Stimulated activated naive B cell treated with anti-CD40 and anti-IgM and Interleukin-4, amounts not matched to agents 10 μg/mL and 1 μg/mL and 100 μg/mL, for 72 hours (primary cell): ENCODE data around the gene RASGEF1C.
"Not testable (repeated sequence)": the region's sequence is repeated elsewhere in the genome, so short reads cannot be mapped to it uniquely, and the experiment has no call there.

Source experiments
- ATAC-seq, 2 donors: fragments of 150-1000 bp; cut with Tn5 transposase; replicated peaks; 2 replicates each; pipeline ENCODE4 v1.10.0; 2021; ENCODE audit warnings: moderate library complexity in 1 of 2
- DNase-seq: peaks from one replicate; pipeline ENCODE4 v3.0.0; 2021
- H3K27ac Mint-ChIP-seq: one replicate; pipeline ENCODE4 v1.8.0; 2022; ENCODE audit warnings: mild to moderate bottlenecking, mixed read lengths
- H3K27me3 Mint-ChIP-seq, 2 donors: one replicate each; pipeline ENCODE4 v1.8.0; 2022; ENCODE audit warnings: mixed read lengths in 2 of 2
- H3K36me3 Mint-ChIP-seq, 2 donors: one replicate each; pipeline ENCODE4 v1.8.0; 2022; ENCODE audit warnings: mixed read lengths in 2 of 2, mild to moderate bottlenecking in 1 of 2
- H3K4me1 Mint-ChIP-seq, 2 donors: one replicate each; pipeline ENCODE4 v1.8.0; 2022; ENCODE audit warnings: mixed read lengths in 2 of 2, mild to moderate bottlenecking in 1 of 2
- H3K4me3 Mint-ChIP-seq, 2 donors: one replicate each; pipeline ENCODE4 v1.8.0; 2022; ENCODE audit warnings: mild to moderate bottlenecking in 2 of 2, mixed read lengths in 2 of 2, moderate library complexity in 1 of 2
- H3K9me3 Mint-ChIP-seq, 2 donors: one replicate each; pipeline ENCODE4 v1.8.0; 2022; ENCODE audit warnings: mixed read lengths in 2 of 2, mild to moderate bottlenecking in 1 of 2

Gene RASGEF1C

GRCh38 chr5:180126156-180126555, 82.9 kb downstream of the RASGEF1C start:
- not testable (repeated sequence) for DNase-seq, H3K36me3 Mint-ChIP-seq, H3K9me3 Mint-ChIP-seq, H3K4me3 Mint-ChIP-seq, ATAC-seq, H3K27ac Mint-ChIP-seq, H3K4me1 Mint-ChIP-seq
- peaks cover 6 to 16% of the 10 kb centered on the region in 2 donors for H3K27me3 Mint-ChIP-seq

GRCh38 chr5:180124662-180125061, 84.3 kb downstream of the RASGEF1C start:
- peaks cover 6 to 16% of the 10 kb centered on the region in 2 donors for H3K27me3 Mint-ChIP-seq
- H3K36me3 Mint-ChIP-seq, H3K4me1 Mint-ChIP-seq, H3K4me3 Mint-ChIP-seq, DNase-seq, H3K9me3 Mint-ChIP-seq, H3K27ac Mint-ChIP-seq, ATAC-seq: not testable (repeated sequence)

GRCh38 chr5:180122875-180123274, 86.1 kb downstream of the RASGEF1C start:
- Mint-ChIP-seq H3K4me3 (no peak overlapping the region), H3K4me1 (no peaks in the 10 kb centered on the region), H3K9me3 (no peaks in the 10 kb centered on the region), H3K27ac (no peak overlapping the region), H3K27me3 (peaks cover 6 to 16% of the 10 kb centered on the region in 2 donors), H3K36me3 (no peaks in the 10 kb centered on the region)
- DNase-seq, result no peak
- no peak for ATAC-seq

- DNase-seq (no peak), ATAC-seq (no peak)
- no peaks in the 10 kb centered on the region for H3K4me1 Mint-ChIP-seq
- peaks cover 6 to 16% of the 10 kb centered on the region in 2 donors for H3K27me3 Mint-ChIP-seq
- no peaks in the 10 kb centered on the region for H3K9me3 Mint-ChIP-seq
- H3K36me3 Mint-ChIP-seq, result no peaks in the 10 kb centered on the region
- H3K4me3 Mint-ChIP-seq, result no peak overlapping the region
- H3K27ac Mint-ChIP-seq, result peak overlapping the region; percentile 37
Observed at GRCh38 chr5:180121826-180122413, 87.1 kb downstream of the RASGEF1C start.

GRCh38 chr5:180120237-180121101, 88.5 kb downstream of the RASGEF1C start:
- H3K27ac Mint-ChIP-seq, result no peak overlapping the region
- DNase-seq (no peak), ATAC-seq (peak in 1 of 2 donors; percentile 4)
- no peaks in the 10 kb centered on the region for H3K36me3 Mint-ChIP-seq
- H3K4me1 Mint-ChIP-seq, result no peaks in the 10 kb centered on the region
- peaks cover 6 to 8% of the 10 kb centered on the region in 2 donors for H3K27me3 Mint-ChIP-seq
- H3K9me3 Mint-ChIP-seq, result no peaks in the 10 kb centered on the region
- H3K4me3 Mint-ChIP-seq, result no peak overlapping the region

- H3K27me3 Mint-ChIP-seq, result peaks cover 6 to 8% of the 10 kb centered on the region in 2 donors
- no peaks in the 10 kb centered on the region for H3K4me1 Mint-ChIP-seq
- H3K4me3 Mint-ChIP-seq, result no peak overlapping the region
- DNase-seq, result no peak
- ATAC-seq, result no peak
- H3K27ac Mint-ChIP-seq, result no peak overlapping the region
- H3K9me3 Mint-ChIP-seq, result no peaks in the 10 kb centered on the region
- no peaks in the 10 kb centered on the region for H3K36me3 Mint-ChIP-seq
Observed at GRCh38 chr5:180119903-180120236, 89.1 kb downstream of the RASGEF1C start.

GRCh38 chr5:180119031-180119902, 89.7 kb downstream of the RASGEF1C start:
- H3K36me3 Mint-ChIP-seq, result no peaks in the 10 kb centered on the region
- no peak for DNase-seq
- H3K4me3 Mint-ChIP-seq, result no peak overlapping the region
- H3K4me1 Mint-ChIP-seq, result no peaks in the 10 kb centered on the region
- no peak for ATAC-seq
- no peak overlapping the region for H3K27ac Mint-ChIP-seq
- no peaks in the 10 kb centered on the region for H3K9me3 Mint-ChIP-seq
- H3K27me3 Mint-ChIP-seq, result peaks cover 6 to 8% of the 10 kb centered on the region in 2 donors

- no peaks in the 10 kb centered on the region for H3K4me1 Mint-ChIP-seq
- peak overlapping the region; percentile 42 for H3K27ac Mint-ChIP-seq
- DNase-seq (no peak), ATAC-seq (no peak)
- H3K4me3 Mint-ChIP-seq, result no peak overlapping the region
- peaks cover 6 to 8% of the 10 kb centered on the region in 2 donors for H3K27me3 Mint-ChIP-seq
- no peaks in the 10 kb centered on the region for H3K36me3 Mint-ChIP-seq
- H3K9me3 Mint-ChIP-seq, result no peaks in the 10 kb centered on the region
Observed at GRCh38 chr5:180118391-180118791, 90.6 kb downstream of the RASGEF1C start.

- no peak for DNase-seq
- Mint-ChIP-seq H3K27ac (no peak overlapping the region), H3K4me3 (no peak overlapping the region), H3K27me3 (peaks cover 9 to 13% of the 10 kb centered on the region in 2 donors), H3K36me3 (no peaks in the 10 kb centered on the region), H3K4me1 (no peaks in the 10 kb centered on the region), H3K9me3 (no peaks in the 10 kb centered on the region)
- no peak for ATAC-seq
Observed at GRCh38 chr5:180117000-180117725, 91.8 kb downstream of the RASGEF1C start.

- no peak for ATAC-seq
Observed at GRCh38 chr5:180116077-180116999, 92.7 kb downstream of the RASGEF1C start.

GRCh38 chr5:180115326-180116076, 93.5 kb downstream of the RASGEF1C start:
- Mint-ChIP-seq H3K4me1 (no peaks in the 10 kb centered on the region), H3K4me3 (no peak overlapping the region), H3K36me3 (no peaks in the 10 kb centered on the region), H3K27ac (no peak overlapping the region), H3K27me3 (peaks cover 4 to 7% of the 10 kb centered on the region in 2 donors), H3K9me3 (no peaks in the 10 kb centered on the region)
- ATAC-seq (no peak), DNase-seq (no peak)

More at GRCh38 chr5:180116077-180116999, 92.7 kb downstream of the RASGEF1C start:
- Mint-ChIP-seq H3K27ac (no peak overlapping the region), H3K4me3 (no peak overlapping the region), H3K27me3 (peaks cover 4 to 8% of the 10 kb centered on the region in 2 donors), H3K4me1 (no peaks in the 10 kb centered on the region), H3K36me3 (no peaks in the 10 kb centered on the region), H3K9me3 (no peaks in the 10 kb centered on the region)
- no peak for DNase-seq

- no peak for DNase-seq
- ATAC-seq, result no peak
- Mint-ChIP-seq H3K27me3 (peaks cover 4 to 7% of the 10 kb centered on the region in 2 donors), H3K4me1 (no peaks in the 10 kb centered on the region), H3K9me3 (no peaks in the 10 kb centered on the region), H3K27ac (no peak overlapping the region), H3K4me3 (no peak overlapping the region), H3K36me3 (no peaks in the 10 kb centered on the region)
Observed at GRCh38 chr5:180114304-180115003, 94.6 kb downstream of the RASGEF1C start.
